HG03159 (cell line): Measurements from ENCODE around the gene MIEF1.

Experiments used
- ATAC-seq: cut with Tn5 transposase; IDR thresholded peaks from one replicate; pipeline ENCODE4 v1.9.1; 2021; ENCODE audit warnings: mild to moderate bottlenecking, moderate library complexity; ENCODE audit not compliant: unreplicated experiment

The MIEF1 gene

GRCh38 chr22:39527481-39527961 lies 25.4 kb downstream of the MIEF1 start:
- no peak for ATAC-seq

- no peak for ATAC-seq
Measured at GRCh38 chr22:39528080-39528661, 26.1 kb downstream of the MIEF1 start.

- peak; percentile 29 for ATAC-seq
Measured at GRCh38 chr22:39528681-39529486, 26.8 kb downstream of the MIEF1 start.

- ATAC-seq, result no peak
Measured at GRCh38 chr22:39529487-39529851, 27.4 kb downstream of the MIEF1 start.

GRCh38 chr22:39530116-39530515 lies 28.0 kb downstream of the MIEF1 start:
- no peak for ATAC-seq

- no peak for ATAC-seq
Measured at GRCh38 chr22:39530692-39531331, 28.7 kb downstream of the MIEF1 start.

- ATAC-seq, result peak; percentile 67
Measured at GRCh38 chr22:39532215-39533073, 30.4 kb downstream of the MIEF1 start, which contains the start of gene RPS19BP1. Gene RPS19BP1, minus strand, starts transcription at chr22:39532748. Its CDS starts 10 bp downstream, at chr22:39532738.

- no peak for ATAC-seq
Measured at GRCh38 chr22:39534092-39534506, 32.0 kb downstream of the MIEF1 start.

GRCh38 chr22:39534591-39535356 lies 32.7 kb downstream of the MIEF1 start:
- ATAC-seq, result no peak

GRCh38 chr22:39535357-39535725 lies 33.3 kb downstream of the MIEF1 start:
- no peak for ATAC-seq

GRCh38 chr22:39535831-39536449 lies 33.9 kb downstream of the MIEF1 start:
- no peak for ATAC-seq

GRCh38 chr22:39536711-39537110 lies 34.6 kb downstream of the MIEF1 start:
- no peak for ATAC-seq

GRCh38 chr22:39537975-39538374 lies 35.9 kb downstream of the MIEF1 start:
- no peak for ATAC-seq

GRCh38 chr22:39543095-39543494 lies 41.0 kb downstream of the MIEF1 start:
- no peak for ATAC-seq

GRCh38 chr22:39545386-39546365 lies 43.6 kb downstream of the MIEF1 start:
- no peak for ATAC-seq

GRCh38 chr22:39546889-39547586 lies 44.9 kb downstream of the MIEF1 start:
- no peak for ATAC-seq

GRCh38 chr22:39547587-39547947 lies 45.5 kb downstream of the MIEF1 start:
- no peak for ATAC-seq

- no peak for ATAC-seq
Measured at GRCh38 chr22:39553429-39553828, 51.3 kb downstream of the MIEF1 start.
